Measurements from ENCODE around the gene NCL. TPM values are rescaled to one million over a fixed set of nuclear protein-coding genes. Genes with fewer than 3 reads are reported as not detected.

NCL gene
- total and polyA plus RNA-seq, 2 experiments from 2014 or later = 222 to 527 TPM

- Histone ChIP-seq H3K36me3 (peaks cover 62% of the 10 kb centered on the region), H3K27ac (peak overlapping the region; percentile 22), H3K27me3 (no peaks in the 10 kb centered on the region), H3K9me3 (ENCODE audit: low read depth) (no peaks in the 10 kb centered on the region), H3K4me1 (ENCODE audit: low read depth) (peaks cover 13% of the 10 kb centered on the region), H3K4me3 (no peak overlapping the region)
- TF ChIP-seq CTCF (IDR thresholded peaks at IDR 0.05; ENCODE audit: low read depth, low read length) = no peak
- no peak for DNase-seq (ENCODE audit: low read depth in 1 of 2, low spot score in 1 of 2)
These were observed 9.1 kb downstream of the NCL start for GRCh38 chr2:231455222-231455621.

GRCh38 chr2:231454361-231454791 lies 9.9 kb downstream of the NCL start:
- H3K4me3 ChIP-seq = no peak overlapping the region
- no peak for DNase-seq (ENCODE audit: low read depth in 1 of 2, low spot score in 1 of 2)
- H3K36me3 ChIP-seq = peaks cover 54% of the 10 kb centered on the region
- no peak for TF ChIP-seq CTCF (IDR thresholded peaks at IDR 0.05; ENCODE audit: low read depth, low read length)
- H3K4me1 ChIP-seq (ENCODE audit: low read depth) = peaks cover 13% of the 10 kb centered on the region
- no peaks in the 10 kb centered on the region for H3K9me3 ChIP-seq (ENCODE audit: low read depth)
- H3K27me3 ChIP-seq = no peaks in the 10 kb centered on the region
- H3K27ac ChIP-seq = peak overlapping the region; percentile 74

GRCh38 chr2:231452799-231453508 lies 11.3 kb downstream of the NCL start:
- no peak for TF ChIP-seq CTCF (IDR thresholded peaks at IDR 0.05; ENCODE audit: low read depth, low read length)
- DNase-seq (ENCODE audit: low read depth in 1 of 2, low spot score in 1 of 2) = peak in 1 of 2 donors; percentile 24
- H3K4me3 ChIP-seq = no peak overlapping the region
- no peaks in the 10 kb centered on the region for H3K9me3 ChIP-seq (ENCODE audit: low read depth)
- no peaks in the 10 kb centered on the region for H3K27me3 ChIP-seq
- peaks cover 13% of the 10 kb centered on the region for H3K4me1 ChIP-seq (ENCODE audit: low read depth)
- peak overlapping the region; percentile 74 for H3K27ac ChIP-seq
- peaks cover 39% of the 10 kb centered on the region for H3K36me3 ChIP-seq

GRCh38 chr2:231450548-231450989 lies 13.7 kb downstream of the NCL start:
- no peak for TF ChIP-seq CTCF (IDR thresholded peaks at IDR 0.05; ENCODE audit: low read depth, low read length)
- no peak for DNase-seq (ENCODE audit: low read depth in 1 of 2, low spot score in 1 of 2)
- Histone ChIP-seq H3K27me3 (no peaks in the 10 kb centered on the region), H3K9me3 (ENCODE audit: low read depth) (no peaks in the 10 kb centered on the region), H3K4me1 (ENCODE audit: low read depth) (peaks cover 13% of the 10 kb centered on the region), H3K4me3 (no peak overlapping the region), H3K27ac (no peak overlapping the region), H3K36me3 (peaks cover 16% of the 10 kb centered on the region)

- DNase-seq (ENCODE audit: low read depth in 1 of 2, low spot score in 1 of 2) = no peak
- H3K4me3 ChIP-seq = no peak overlapping the region
- peaks cover 13% of the 10 kb centered on the region for H3K4me1 ChIP-seq (ENCODE audit: low read depth)
- H3K9me3 ChIP-seq (ENCODE audit: low read depth) = no peaks in the 10 kb centered on the region
- no peak for TF ChIP-seq CTCF (IDR thresholded peaks at IDR 0.05; ENCODE audit: low read depth, low read length)
- no peaks in the 10 kb centered on the region for H3K27me3 ChIP-seq
- peaks cover 7% of the 10 kb centered on the region for H3K36me3 ChIP-seq
- H3K27ac ChIP-seq = no peak overlapping the region
These were observed 14.7 kb downstream of the NCL start for GRCh38 chr2:231449503-231450054.

Measured in cardiac muscle cell (in vitro differentiated cells and primary cell).